HG03060 (cell line): Measurements from ENCODE around the gene NOTO.
A peak's percentile ranks its signal among the peaks of the same experiment; 100 is the strongest.

Experiments
- ATAC-seq: cut with Tn5 transposase; IDR thresholded peaks from one replicate; pipeline ENCODE4 v1.9.1; 2021; ENCODE audit warnings: low read depth, moderate number of reproducible peaks; ENCODE audit not compliant: unreplicated experiment

The NOTO gene

GRCh38 chr2:73233154-73233931 lies 31.0 kb downstream of the NOTO start, which contains the start of gene PRADC1:
PRADC1 (minus strand) TSS chr2:73233239; CDS start chr2:73233160, 79 bp downstream.
- ATAC-seq: peak; percentile 95

DNA sequence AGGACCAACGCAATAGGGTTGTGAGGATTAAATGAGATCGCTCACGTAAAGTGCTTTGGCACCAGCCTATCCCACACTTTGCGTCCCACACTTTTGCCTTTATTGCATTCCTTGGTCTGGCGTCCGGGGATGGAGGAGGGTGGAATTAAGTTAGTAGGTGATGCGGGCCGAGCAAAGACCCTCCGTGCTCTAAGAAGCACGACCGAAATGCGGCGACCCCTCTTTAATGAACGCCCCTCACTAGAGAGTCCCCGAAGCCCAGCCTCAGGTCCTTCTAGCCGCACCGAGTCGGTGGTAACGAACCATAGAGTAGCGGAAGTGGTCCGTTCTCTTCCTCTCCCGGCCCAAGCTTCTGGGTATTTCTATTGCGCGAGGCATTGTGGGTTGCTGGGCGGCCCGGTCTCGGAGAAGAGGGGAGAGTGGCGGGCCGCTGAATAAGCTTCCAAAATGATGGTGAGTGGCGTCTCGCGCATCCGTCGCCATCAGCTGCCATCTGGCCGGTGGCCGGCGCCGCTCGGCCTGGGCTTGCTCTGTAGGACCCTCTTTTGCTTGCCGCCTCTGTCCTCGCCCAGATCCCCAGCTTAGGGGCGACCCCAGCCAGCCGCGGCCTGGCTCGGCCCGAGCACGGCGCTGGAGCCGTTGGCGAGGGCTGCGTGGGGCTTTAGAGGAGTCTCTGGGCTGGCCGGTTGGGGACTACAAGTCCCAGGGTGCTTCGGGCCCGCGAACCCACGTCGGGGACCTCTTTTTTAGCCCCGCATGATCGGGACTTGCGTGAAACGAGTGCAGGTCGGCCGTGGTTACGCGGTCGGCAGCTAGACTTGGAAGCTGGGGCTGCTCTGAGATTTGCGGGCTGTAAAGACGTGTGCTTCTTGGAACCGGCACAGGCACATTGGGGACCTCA lies 31.8 kb downstream of the NOTO start, which contains the start of gene CCT7:
Gene CCT7 (plus strand): TSS at position 377 of the 901 bp plus-strand sequence. CDS start 71 bp downstream, at position 448.
- peak; percentile 41 for ATAC-seq

GRCh38 chr2:73235315-73236028 lies 33.1 kb downstream of the NOTO start:
- no peak for ATAC-seq

- no peak for ATAC-seq
Observed at GRCh38 chr2:73237168-73237567, 34.8 kb downstream of the NOTO start.

DNA sequence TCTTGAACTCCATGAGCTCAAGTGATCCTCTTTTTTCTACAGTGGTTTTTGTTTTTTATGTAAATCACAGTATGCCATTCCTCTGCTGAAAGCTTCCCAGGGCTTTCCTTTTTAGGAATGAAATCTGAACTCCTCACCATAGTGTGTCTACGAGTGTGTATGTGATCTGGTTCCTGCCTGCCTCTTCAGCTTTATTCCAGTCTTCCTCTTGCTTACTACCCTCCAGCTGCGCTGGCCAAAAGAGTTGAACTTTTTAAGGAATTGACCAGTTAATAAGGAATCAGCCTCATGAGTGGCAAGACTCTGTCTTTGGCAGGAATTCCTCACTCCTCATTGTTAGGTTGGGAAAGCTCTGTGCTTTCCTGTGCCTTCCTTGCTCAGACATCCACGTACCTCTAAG lies 35.8 kb downstream of the NOTO start:
- ATAC-seq: no peak

DNA sequence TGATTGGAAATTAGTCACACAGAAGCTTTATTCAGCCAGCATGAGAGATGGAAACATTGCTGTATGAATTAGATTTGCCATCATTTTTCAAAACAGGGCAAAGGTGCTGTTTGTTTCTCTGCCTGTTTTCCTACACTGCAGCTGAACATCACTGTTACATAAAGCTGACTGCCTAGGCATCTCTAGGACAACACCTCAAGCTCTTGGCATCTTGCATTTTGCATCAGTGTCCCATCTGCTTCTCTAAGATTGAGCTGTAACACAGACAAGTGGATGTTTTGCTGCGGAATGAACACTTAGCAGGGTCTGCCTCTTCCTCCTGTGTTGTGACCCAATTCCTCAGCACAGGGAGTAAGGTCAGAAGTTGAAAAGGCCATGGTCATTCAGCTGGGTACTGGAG lies 36.6 kb downstream of the NOTO start:
- ATAC-seq: no peak

DNA sequence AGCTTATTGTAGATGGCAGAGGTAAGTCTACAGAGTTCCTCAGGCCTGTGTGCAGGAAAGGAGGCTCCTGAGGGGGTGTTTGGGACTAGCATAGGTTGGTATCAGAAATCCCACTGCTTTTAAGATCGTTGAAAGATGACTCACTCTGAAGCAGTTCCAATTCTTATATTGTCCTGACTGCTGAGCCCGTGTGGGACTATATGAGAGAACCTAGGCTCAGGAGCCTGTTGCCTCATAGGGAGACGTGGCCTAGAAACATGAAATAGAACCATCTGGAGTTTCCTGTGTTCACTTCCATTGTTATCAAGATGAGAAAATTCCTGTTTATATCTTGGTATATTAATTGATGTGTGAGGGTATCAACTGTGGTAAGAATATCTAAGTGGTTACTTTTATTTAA lies 37.4 kb downstream of the NOTO start:
- ATAC-seq: no peak

- ATAC-seq: no peak
Observed at GRCh38 chr2:73243884-73244570, 41.7 kb downstream of the NOTO start.

- no peak for ATAC-seq
Observed at GRCh38 chr2:73244580-73244979, 42.2 kb downstream of the NOTO start.

DNA sequence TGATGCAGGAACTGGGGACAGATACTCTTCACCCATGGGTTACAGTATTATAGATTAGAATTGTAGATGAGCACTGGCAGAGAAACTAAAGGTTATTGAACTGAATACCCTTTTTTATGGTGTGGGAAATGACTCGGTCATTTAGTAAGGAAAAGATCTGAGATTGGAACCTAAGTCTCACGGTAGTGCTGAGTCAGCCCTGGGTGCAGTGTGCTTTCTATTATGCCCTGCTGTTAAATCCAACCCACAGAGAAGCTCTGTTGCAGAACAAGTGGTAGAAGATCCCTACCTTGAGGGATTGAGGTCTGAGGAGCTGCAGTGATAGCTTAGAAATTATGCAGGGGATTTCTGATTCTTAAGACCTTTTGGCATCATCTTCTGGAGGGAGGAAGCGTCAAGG lies 44.5 kb downstream of the NOTO start:
- ATAC-seq: no peak

DNA sequence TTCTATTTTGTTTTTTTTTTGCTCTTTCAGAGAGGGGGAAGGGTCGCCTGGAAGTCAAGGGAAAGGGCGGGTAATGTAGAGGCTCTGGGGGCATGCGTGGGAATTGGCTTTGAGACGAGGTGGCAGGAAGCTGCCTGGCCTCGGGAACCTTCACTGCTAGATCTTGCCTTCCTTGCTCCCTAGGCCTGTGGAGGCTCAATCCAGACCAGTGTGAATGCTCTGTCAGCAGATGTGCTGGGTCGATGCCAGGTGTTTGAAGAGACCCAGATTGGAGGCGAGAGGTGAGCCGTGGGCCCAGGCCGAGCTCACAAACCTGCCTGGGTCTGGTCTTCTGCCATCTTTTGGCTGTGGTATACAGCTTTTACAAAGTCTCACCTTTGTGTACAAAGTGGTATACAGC lies 47.3 kb downstream of the NOTO start:
- no peak for ATAC-seq

- no peak for ATAC-seq
Observed at GRCh38 chr2:73250872-73251846, 48.8 kb downstream of the NOTO start.

DNA sequence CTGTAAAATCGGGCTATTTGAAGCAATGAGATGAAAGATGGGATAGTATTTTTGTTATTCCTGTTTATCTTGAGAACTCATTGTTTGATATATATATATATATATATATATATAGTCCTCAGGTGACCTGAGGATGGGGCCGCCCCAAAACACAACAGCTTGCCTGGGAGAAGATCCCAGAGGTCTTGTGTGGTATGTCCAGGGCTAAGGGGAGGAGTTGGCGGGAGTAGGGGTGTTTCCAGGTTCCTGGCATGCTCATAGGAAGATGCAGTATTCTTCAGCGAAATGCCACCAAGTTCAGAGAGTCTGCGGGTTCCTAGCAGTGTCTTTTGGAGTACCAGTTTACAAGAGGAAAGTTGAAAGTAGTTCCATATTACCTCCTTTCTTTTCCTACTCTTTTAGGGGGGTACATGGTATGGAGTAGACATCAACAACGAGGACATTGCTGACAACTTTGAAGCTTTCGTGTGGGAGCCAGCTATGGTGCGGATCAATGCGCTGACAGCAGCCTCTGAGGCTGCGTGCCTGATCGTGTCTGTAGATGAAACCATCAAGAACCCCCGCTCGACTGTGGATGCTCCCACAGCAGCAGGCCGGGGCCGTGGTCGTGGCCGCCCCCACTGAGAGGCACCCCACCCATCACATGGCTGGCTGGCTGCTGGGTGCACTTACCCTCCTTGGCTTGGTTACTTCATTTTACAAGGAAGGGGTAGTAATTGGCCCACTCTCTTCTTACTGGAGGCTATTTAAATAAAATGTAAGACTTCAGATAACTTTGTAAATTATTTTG lies 50.1 kb downstream of the NOTO start:
- ATAC-seq: no peak

DNA sequence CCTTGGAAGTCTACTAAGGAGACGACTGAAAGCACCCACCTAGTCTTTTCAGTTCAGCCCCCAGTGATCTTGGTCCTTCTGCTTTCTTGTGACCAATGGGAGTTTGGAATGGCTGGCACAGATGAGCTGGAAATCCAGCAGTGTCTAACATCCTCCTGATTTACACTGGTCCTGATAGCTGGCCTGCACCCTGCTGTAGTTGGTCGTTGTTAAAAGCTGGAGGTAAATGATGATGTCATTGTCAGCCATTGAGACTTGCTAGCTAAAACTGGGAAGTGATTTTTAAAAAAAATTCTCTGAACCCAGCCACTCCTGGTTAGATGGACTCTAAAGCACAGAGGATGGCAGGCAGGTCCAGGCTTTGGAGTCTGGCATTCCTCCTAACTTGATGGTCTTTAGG lies 51.0 kb downstream of the NOTO start:
- no peak for ATAC-seq

GRCh38 chr2:73253901-73254300 lies 51.5 kb downstream of the NOTO start:
- no peak for ATAC-seq

- no peak for ATAC-seq
Observed at GRCh38 chr2:73254343-73255006, 52.1 kb downstream of the NOTO start.

DNA sequence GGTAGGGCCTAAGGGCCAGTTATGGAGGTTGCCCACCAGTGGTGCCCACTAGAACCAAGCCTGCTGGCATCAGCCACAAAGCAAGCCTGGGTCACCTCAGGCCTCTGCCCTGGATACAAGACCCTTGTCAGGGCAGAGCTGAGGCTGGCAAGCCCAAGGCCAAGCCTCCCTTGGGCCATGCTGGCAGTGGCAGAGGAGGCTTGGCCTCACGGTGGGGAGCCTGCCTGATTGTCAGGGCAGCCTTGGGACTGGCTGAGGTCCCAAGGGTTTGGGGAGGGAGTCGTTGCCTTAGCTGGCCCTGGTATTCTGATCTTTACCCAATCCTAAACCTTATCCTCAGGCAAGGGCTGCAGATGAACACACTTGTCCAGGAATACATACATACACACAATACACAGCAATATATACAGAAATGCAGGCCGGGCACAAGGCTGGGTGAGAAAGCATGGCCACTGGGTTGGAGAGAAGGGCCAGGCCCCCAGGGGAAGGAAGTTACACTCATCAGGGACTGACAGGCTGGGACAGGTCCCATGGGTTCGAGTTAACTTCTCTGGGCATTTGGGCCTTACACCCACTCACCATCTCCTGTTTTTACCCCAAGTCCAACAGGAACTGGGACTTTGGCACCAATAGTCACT lies 52.8 kb downstream of the NOTO start:
- no peak for ATAC-seq
